IMR-90 (cell line): ENCODE measurements around the gene CHN2. TPM values are rescaled to one million over a fixed set of nuclear protein-coding genes. Genes with fewer than 3 reads are reported as not detected.

Experiments
- ATAC-seq: fragments of 200-7000 bp; cut with Tn5 transposase; 2 replicates; pipeline ENCODE4 v1.9.1; 2020; ENCODE audit warnings: low read depth, mild to moderate bottlenecking, moderate library complexity
- BruUV-seq: library from RNA; stranded (reverse); fragments of 400-500 nt; replicated peaks from 2 replicates; lab custom pipeline; 2021; lab: Mats Ljungman, UMichigan
- CTCF ChIA-PET: fragments of 300-600 bp; formaldehyde crosslinking; extraction: SDS; loops from one replicate; lab custom pipeline; 2021; ENCODE audit warnings: antibody characterized with exemption; lab: Yijun Ruan, JAX
- POLR2A ChIA-PET: fragments of 300-600 bp; sonication (Branson Sonifier 250); formaldehyde crosslinking; loops from one replicate; lab custom pipeline; 2022; ENCODE audit warnings: antibody characterized with exemption; ENCODE audit not compliant: unreplicated experiment; lab: Charles Lee
- DNase-seq: peaks from one replicate; pipeline ENCODE4 v3.0.0; 2013
- H2AFZ ChIP-seq: replicated peaks from 2 replicates; pipeline ENCODE3; 2013; ENCODE audit warnings: low read length, mild to moderate bottlenecking; ENCODE audit not compliant: poor library complexity
- H2AK5ac ChIP-seq: 2 replicates; pipeline ENCODE4 v1.6.1; 2013; ENCODE audit warnings: low read depth, low read length, inconsistent platforms
- H2AK9ac ChIP-seq: replicated peaks from 2 replicates; pipeline ENCODE3; 2013; ENCODE audit warnings: mild to moderate bottlenecking, low read depth, low read length, moderate library complexity; ENCODE audit not compliant: poor library complexity
- H2BK120ac ChIP-seq: 2 replicates; pipeline ENCODE4 v1.6.1; 2013; ENCODE audit warnings: low read depth, low read length, inconsistent platforms
- H2BK15ac ChIP-seq: 3 replicates; pipeline ENCODE4 v1.6.1; 2013; ENCODE audit warnings: low read depth, low read length, inconsistent platforms
- H2BK20ac ChIP-seq: 2 replicates; pipeline ENCODE4 v1.6.1; 2013; ENCODE audit warnings: low read depth, mild to moderate bottlenecking, inconsistent platforms, low read length, moderate library complexity
- H2BK5ac ChIP-seq: 2 replicates; pipeline ENCODE4 v1.6.1; 2013; ENCODE audit warnings: mild to moderate bottlenecking, low read depth, low read length, inconsistent platforms; ENCODE audit not compliant: poor library complexity, severe bottlenecking
- H3K14ac ChIP-seq: replicated peaks from 2 replicates; pipeline ENCODE4 v1.6.1; 2013; ENCODE audit warnings: low read depth, low read length, inconsistent platforms
- H3K18ac ChIP-seq: 2 replicates; pipeline ENCODE4 v1.6.1; 2013; ENCODE audit warnings: low read depth, low read length, control low read depth
- H3K23ac ChIP-seq: 2 replicates; pipeline ENCODE4 v1.6.1; 2013; ENCODE audit warnings: low read depth, low read length, inconsistent platforms
- H3K27ac ChIP-seq: 2 replicates; pipeline ENCODE4 v1.5.1; 2013; ENCODE audit warnings: mild to moderate bottlenecking, control low read depth, low read length; ENCODE audit not compliant: insufficient read depth
- H3K27me3 ChIP-seq: 2 replicates; pipeline ENCODE4 v1.6.1; 2013; ENCODE audit warnings: low read length; ENCODE audit not compliant: control insufficient read depth, insufficient read depth
- H3K36me3 ChIP-seq: 2 replicates; pipeline ENCODE4 v1.6.1; 2013; ENCODE audit warnings: low read length, mixed read lengths; ENCODE audit not compliant: control insufficient read depth, insufficient read depth
- H3K4ac ChIP-seq: 2 replicates; pipeline ENCODE4 v1.6.1; 2013; ENCODE audit warnings: low read depth, low read length, inconsistent platforms
- H3K4me1 ChIP-seq: 2 replicates; pipeline ENCODE4 v1.6.1; 2013; ENCODE audit warnings: low read length, mixed read lengths; ENCODE audit not compliant: control insufficient read depth, insufficient read depth
- H3K4me2 ChIP-seq: 2 replicates; pipeline ENCODE4 v1.6.1; 2013; ENCODE audit warnings: low read depth, mild to moderate bottlenecking, control low read depth, low read length, moderate library complexity
- H3K4me3 ChIP-seq: 2 replicates; pipeline ENCODE4 v1.5.1; 2013; ENCODE audit warnings: low read depth, mild to moderate bottlenecking, control low read depth, low read length, moderate library complexity; ENCODE audit not compliant: insufficient read depth
- H3K56ac ChIP-seq: 2 replicates; pipeline ENCODE4 v1.6.1; 2013; ENCODE audit warnings: low read length, inconsistent platforms; ENCODE audit not compliant: insufficient read depth; ENCODE audit errors: extremely low read depth
- H3K79me1 ChIP-seq, 2 experiments: 2 replicates each; pipeline ENCODE4 v1.6.1; 2013; ENCODE audit warnings: low read length in 2 of 2, inconsistent platforms in 1 of 2, low read depth in 1 of 2
- H3K9ac ChIP-seq: 2 replicates; pipeline ENCODE4 v1.6.1; 2013; ENCODE audit warnings: low read depth, low read length, control low read depth
- H3K9me1 ChIP-seq: 2 replicates; pipeline ENCODE4 v1.6.1; 2013; ENCODE audit warnings: low read length, inconsistent platforms; ENCODE audit not compliant: insufficient read depth
- H3K9me3 ChIP-seq: 2 replicates; pipeline ENCODE4 v1.6.1; 2013; ENCODE audit warnings: low read length; ENCODE audit not compliant: control insufficient read depth, insufficient read depth
- H4K20me1 ChIP-seq: 2 replicates; pipeline ENCODE4 v1.6.1; 2013; ENCODE audit warnings: low read length, inconsistent platforms; ENCODE audit not compliant: insufficient read depth
- H4K5ac ChIP-seq: 2 replicates; pipeline ENCODE4 v1.6.1; 2013; ENCODE audit warnings: mild to moderate bottlenecking, low read depth, low read length, control low read depth
- H4K8ac ChIP-seq, 2 experiments: 2 replicates each; pipeline ENCODE4 v1.6.1; 2013; ENCODE audit warnings: low read depth in 2 of 2, low read length in 2 of 2, control low read depth in 1 of 2, inconsistent platforms in 1 of 2
- H4K91ac ChIP-seq: 2 replicates; pipeline ENCODE4 v1.6.1; 2013; ENCODE audit warnings: low read depth, low read length, inconsistent platforms; ENCODE audit not compliant: insufficient read depth
- FOS ChIP-seq: fragments of 150-350 bp; IDR thresholded peaks from 2 replicates; pipeline ENCODE4 v1.6.1; 2016; ENCODE audit warnings: low read depth, low read length
- WGBS, 2 experiments: methylation state at CpG; one replicate each; pipeline versions ENCODE4 v1.1.5 to v1.1.7; 2013; ENCODE audit warnings: missing lambda C conversion rate in 2 of 2; ENCODE audit not compliant: insufficient read length in 1 of 2; ENCODE audit errors: extremely low coverage in 2 of 2; 5-methylcytosine and 5-hydroxymethylcytosine counted together
- dilution Hi-C: fragments of 300-500 bp; cut with HindIII; formaldehyde crosslinking; loops from one replicate; pipeline ENCODE4 v1.14.3; 2018; ENCODE audit warnings: low sequenced_read_pairs; ENCODE audit not compliant: unreplicated experiment
- in situ Hi-C: fragments of 300-500 bp; cut with MboI; formaldehyde crosslinking; loops from 3 replicates; pipeline ENCODE4 v1.14.3; 2019; ENCODE audit warnings: low sequenced_read_pairs, inconsistent platforms, mixed read lengths
- intact Hi-C: fragments of 100-400 bp; cut with micrococcal nuclease; formaldehyde crosslinking; loops from 2 replicates; pipeline ENCODE4 v1.10.0; 2022
- polyA plus RNA-seq, 3 experiments: library from polyadenylated mRNA; depleted of rRNA; stranded (reverse); fragments of >200 nt; gene quantifications; 2 replicates each; pipeline ENCODE4 v1.2.3, GENCODE V29; 2012; ENCODE audit warnings: low replicate concordance in 1 of 3
- total RNA-seq: library from RNA; depleted of rRNA; stranded (reverse); fragments of >200 nt; gene quantifications from 2 replicates; pipeline ENCODE4 v1.2.3, GENCODE V29; 2012

The CHN2 gene
- total and polyA plus RNA-seq, 2 of the 4 experiments (the other 2 are of a cell fraction): not detected

DNA sequence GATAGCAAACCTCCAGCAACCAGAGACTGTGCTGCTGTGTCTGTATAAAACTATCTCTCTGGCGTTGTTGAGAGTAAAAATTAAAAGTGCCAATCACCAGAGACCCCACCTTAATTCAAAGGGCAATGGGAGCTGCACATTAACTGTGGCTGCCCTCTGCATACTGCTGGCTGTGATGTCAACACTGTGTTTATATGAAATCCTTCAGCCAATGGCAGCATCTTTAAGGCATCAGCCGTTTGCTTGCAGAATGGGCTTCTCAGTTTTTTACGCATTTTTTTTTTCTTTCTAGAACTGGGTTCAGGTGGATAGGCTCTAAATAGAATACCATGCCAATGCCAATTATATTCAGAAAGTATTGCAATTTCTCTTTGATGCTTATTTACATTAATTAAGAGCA, 47.7 kb downstream of the CHN2 start:
- H3K79me1 ChIP-seq: no peaks in the 10 kb centered on the region
- DNase-seq (no peak), ATAC-seq (no peak)
- no CpG with 5 or more reads among the region's 3 CpGs for WGBS, 2 experiments
- H2BK120ac ChIP-seq: no peak overlapping the region
- H3K27me3 ChIP-seq: no peaks in the 10 kb centered on the region
- ChIA-PET POLR2A (no interaction called here), CTCF (no interaction called here)
- no peak overlapping the region for H3K14ac ChIP-seq
- H4K8ac ChIP-seq: no peak overlapping the region
- intact Hi-C loops: no loop called here
- H3K4me3 ChIP-seq: no peak overlapping the region
- no peak overlapping the region for H3K23ac ChIP-seq
- H2BK5ac ChIP-seq: no peak overlapping the region
- no peak overlapping the region for H2AK9ac ChIP-seq
- no peak overlapping the region for H2BK20ac ChIP-seq
- no peak overlapping the region for H3K18ac ChIP-seq
- H3K4ac ChIP-seq: no peak overlapping the region
- dilution Hi-C loops: no loop called here
- H2AK5ac ChIP-seq: no peak overlapping the region
- no peak for TF ChIP-seq FOS
- no peaks in the 10 kb centered on the region for H3K4me1 ChIP-seq
- BruUV-seq: no TSS peak
- H2AFZ ChIP-seq: no peak overlapping the region
- no peak overlapping the region for H3K4me2 ChIP-seq
- H4K20me1 ChIP-seq: no peaks in the 10 kb centered on the region
- H3K27ac ChIP-seq: no peak overlapping the region
- no peak overlapping the region for H4K5ac ChIP-seq
- no peak overlapping the region for H4K91ac ChIP-seq
- H3K56ac ChIP-seq: no peak overlapping the region
- no peak overlapping the region for H2BK15ac ChIP-seq
- no peaks in the 10 kb centered on the region for H3K9me3 ChIP-seq
- no peak overlapping the region for H3K9ac ChIP-seq
- no peaks in the 10 kb centered on the region for H3K36me3 ChIP-seq
- H3K9me1 ChIP-seq: no peaks in the 10 kb centered on the region
- in situ Hi-C loops: no loop called here
